WTC11 (cell line): ENCODE measurements around the gene MACF1. TPM values are rescaled to one million over a fixed set of nuclear protein-coding genes. Genes with fewer than 3 reads are reported as not detected.

Experiments
- ATAC-seq: fragments of 200-7000 bp; cut with Tn5 transposase; 2 replicates; pipeline ENCODE4 v1.10.0; 2021; ENCODE audit warnings: mild to moderate bottlenecking, moderate library complexity
- CTCF ChIA-PET: fragments of 300-600 bp; sonication (Branson Sonifier 250); formaldehyde crosslinking; loops from one replicate; lab custom pipeline; 2021; ENCODE audit warnings: antibody characterized with exemption; lab: Charles Lee
- POLR2A ChIA-PET: fragments of 350-600 bp; sonication (Branson Sonifier 250); formaldehyde crosslinking; loops from one replicate; lab custom pipeline; 2021; ENCODE audit warnings: antibody characterized with exemption; lab: Charles Lee
- DNase-seq: peaks from one replicate; pipeline ENCODE4 v3.0.0; 2021; ENCODE audit warnings: low spot score
- H3K27ac Mint-ChIP-seq: 2 replicates; pipeline ENCODE4 v1.8.0; 2021; ENCODE audit warnings: mixed read lengths
- H3K27me3 Mint-ChIP-seq: 2 replicates; pipeline ENCODE4 v1.8.0; 2021; ENCODE audit warnings: low read depth, mild to moderate bottlenecking, moderate library complexity, mixed read lengths
- H3K36me3 Mint-ChIP-seq: 2 replicates; pipeline ENCODE4 v1.8.0; 2021; ENCODE audit warnings: mixed read lengths
- H3K4me1 Mint-ChIP-seq: 2 replicates; pipeline ENCODE4 v1.8.0; 2022; ENCODE audit warnings: mixed read lengths
- H3K4me3 Mint-ChIP-seq: 2 replicates; pipeline ENCODE4 v1.8.0; 2021; ENCODE audit warnings: mild to moderate bottlenecking, moderate library complexity, mixed read lengths
- H3K9me3 Mint-ChIP-seq: 2 replicates; pipeline ENCODE4 v1.8.0; 2021; ENCODE audit warnings: mixed read lengths
- CREM ChIP-seq: sonication (generic); formaldehyde crosslinking; IDR thresholded peaks from 2 replicates; pipeline ENCODE4 v1.8.1; 2022; ENCODE audit warnings: mild to moderate bottlenecking, missing genetic modification reagents, moderate library complexity
- FOXK1 ChIP-seq: sonication (generic); formaldehyde crosslinking; IDR thresholded peaks from 2 replicates; pipeline ENCODE4 v1.8.0; 2022; ENCODE audit warnings: mild to moderate bottlenecking, moderate library complexity, missing genetic modification reagents
- GABPB1 ChIP-seq: sonication (generic); formaldehyde crosslinking; IDR thresholded peaks from 2 replicates; pipeline ENCODE4 v1.8.1; 2023; ENCODE audit warnings: mild to moderate bottlenecking, missing genetic modification reagents
- JUN ChIP-seq: sonication (generic); formaldehyde crosslinking; IDR thresholded peaks from 2 replicates; pipeline ENCODE4 v1.8.0; 2023; ENCODE audit warnings: mild to moderate bottlenecking, missing genetic modification reagents
- KAT7 ChIP-seq: sonication (generic); formaldehyde crosslinking; IDR thresholded peaks from 2 replicates; pipeline ENCODE4 v1.8.1; 2023; ENCODE audit warnings: missing genetic modification reagents, mild to moderate bottlenecking, borderline replicate concordance
- MXD4 ChIP-seq: fragments of 250-450 bp; sonication (Bioruptor Pico); IDR thresholded peaks from 2 replicates; pipeline ENCODE4 v1.8.0; 2021; ENCODE audit warnings: mild to moderate bottlenecking, moderate library complexity, borderline replicate concordance
- NR1H2 ChIP-seq: sonication (generic); formaldehyde crosslinking; IDR thresholded peaks from 2 replicates; pipeline ENCODE4 v1.9.0; 2021; ENCODE audit warnings: mild to moderate bottlenecking, moderate library complexity, missing genetic modification reagents
- PRRX2 ChIP-seq: fragments of 250-450 bp; sonication (Bioruptor Pico); IDR thresholded peaks from 2 replicates; pipeline ENCODE4 v1.8.0; 2021; ENCODE audit warnings: mild to moderate bottlenecking
- RELA ChIP-seq: sonication (generic); formaldehyde crosslinking; IDR thresholded peaks from 2 replicates; pipeline ENCODE4 v1.8.1; 2022; ENCODE audit warnings: missing genetic modification reagents, mild to moderate bottlenecking, borderline replicate concordance
- TP53 ChIP-seq: sonication (generic); formaldehyde crosslinking; IDR thresholded peaks from 2 replicates; pipeline ENCODE4 v1.8.1; 2023; ENCODE audit warnings: mild to moderate bottlenecking, missing genetic modification reagents
- ZNF121 ChIP-seq: sonication (generic); formaldehyde crosslinking; IDR thresholded peaks from 2 replicates; pipeline ENCODE4 v1.8.0; 2023; ENCODE audit warnings: missing genetic modification reagents
- ZNF263 ChIP-seq: sonication (generic); formaldehyde crosslinking; IDR thresholded peaks from 2 replicates; pipeline ENCODE4 v1.8.1; 2022; ENCODE audit warnings: low read depth, mild to moderate bottlenecking, moderate library complexity, missing genetic modification reagents
- ZNF317 ChIP-seq: sonication (generic); formaldehyde crosslinking; IDR thresholded peaks from 2 replicates; pipeline ENCODE4 v1.8.1; 2023; ENCODE audit warnings: low read depth, mild to moderate bottlenecking, moderate library complexity, missing genetic modification reagents, borderline replicate concordance
- ZNF416 ChIP-seq: fragments of 250-450 bp; sonication (Bioruptor Pico); IDR thresholded peaks from 2 replicates; pipeline ENCODE4 v1.9.0; 2021; ENCODE audit warnings: mild to moderate bottlenecking, inconsistent platforms
- total RNA-seq: library from RNA; stranded (reverse); gene quantifications from 3 replicates; pipeline ENCODE4 v1.2.3, GENCODE V29; 2021
- TF ChIP-seq, protein P1 (sequence below): sonication (generic); formaldehyde crosslinking; IDR thresholded peaks from 2 replicates; pipeline ENCODE4 v1.8.0; 2023; ENCODE audit warnings: missing genetic modification reagents, mild to moderate bottlenecking, borderline replicate concordance
- TF ChIP-seq, protein P2 (sequence below): sonication (generic); formaldehyde crosslinking; conservative IDR thresholded peaks from 2 replicates; pipeline ENCODE4 v1.8.1; 2022; ENCODE audit warnings: mild to moderate bottlenecking, missing genetic modification reagents
- TF ChIP-seq, protein P3 (sequence below): sonication (generic); formaldehyde crosslinking; IDR thresholded peaks from 2 replicates; pipeline ENCODE4 v1.8.1; 2023; ENCODE audit warnings: mild to moderate bottlenecking, missing genetic modification reagents
- TF ChIP-seq, protein P4 (sequence below): sonication (generic); formaldehyde crosslinking; IDR thresholded peaks from 2 replicates; pipeline ENCODE4 v1.8.0; 2023; ENCODE audit warnings: mild to moderate bottlenecking, missing genetic modification reagents
- TF ChIP-seq, protein P5 (sequence below): sonication (generic); formaldehyde crosslinking; IDR thresholded peaks from 2 replicates; pipeline ENCODE4 v1.8.1; 2023; ENCODE audit warnings: mild to moderate bottlenecking, missing genetic modification reagents
- TF ChIP-seq, protein P6 (sequence below): fragments of 250-450 bp; sonication (Bioruptor Pico); IDR thresholded peaks from 2 replicates; pipeline ENCODE4 v1.9.0; 2021; ENCODE audit warnings: mild to moderate bottlenecking

MACF1 gene
- total RNA-seq, 1 experiment from 2014 or later = 327 TPM

GRCh38 chr1:39376656-39377055 is 172.2 kb downstream of the MACF1 start (continued):
- no peak for TF ChIP-seq PRRX2

DNA sequence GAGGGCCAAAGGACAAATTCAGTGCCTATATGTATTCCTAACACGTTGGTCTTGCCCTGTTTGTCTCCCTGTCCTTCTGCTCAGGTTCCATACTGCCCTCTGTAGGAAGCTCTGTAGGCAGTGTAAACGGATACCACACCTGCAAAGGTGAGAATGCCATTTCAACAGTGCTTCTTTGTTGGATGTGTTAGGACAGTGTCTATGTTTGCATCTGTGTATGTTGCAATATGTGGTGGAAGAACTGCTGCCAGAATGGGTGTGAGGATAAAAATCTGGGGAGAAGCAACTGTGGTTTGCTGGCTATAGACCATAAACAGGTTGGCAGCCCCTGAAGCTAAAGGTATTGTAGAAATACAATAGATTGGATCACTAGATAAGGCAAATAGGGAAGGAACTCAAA is 173.9 kb downstream of the MACF1 start:
- DNase-seq (peak; percentile 26), ATAC-seq (peak; percentile 97)
- POLR2A ChIA-PET = interaction anchor here (0.5 to 0.8 kb wide), 2 partner anchors 32 to 158 kb away, joined by 3 to 4 read pairs; no protein-coding TSS in a partner anchor
- TF ChIP-seq ZNF416 (CRISPR knock-in tag) (no peak), ZNF121 (CRISPR knock-in tag) (peak; percentile 42; the same call in 1 of the 2 replicates), MXD4 (CRISPR knock-in tag) (no peak)
- no peak overlapping the region for H3K27ac Mint-ChIP-seq
- no peaks in the 10 kb centered on the region for H3K4me1 Mint-ChIP-seq
- no peak overlapping the region for H3K4me3 Mint-ChIP-seq
- no peaks in the 10 kb centered on the region for H3K27me3 Mint-ChIP-seq
- CTCF ChIA-PET = interaction anchor here (0.6 to 2.2 kb wide), 34 partner anchors 9 to 304 kb away, joined by 3 to 23 read pairs (median 4); partner anchors contain the start of gene PABPC4
- no peaks in the 10 kb centered on the region for H3K9me3 Mint-ChIP-seq
- peaks cover 44% of the 10 kb centered on the region for H3K36me3 Mint-ChIP-seq

- Mint-ChIP-seq H3K27me3 (no peaks in the 10 kb centered on the region), H3K9me3 (no peaks in the 10 kb centered on the region), H3K36me3 (peaks cover 45% of the 10 kb centered on the region), H3K4me3 (no peak overlapping the region), H3K27ac (no peak overlapping the region), H3K4me1 (no peaks in the 10 kb centered on the region)
- DNase-seq = no peak
- no peak for ATAC-seq
- ChIA-PET POLR2A (interaction anchor here (0.8 kb wide), 1 partner anchor 31 kb away, joined by 3 read pairs; no protein-coding TSS in a partner anchor), CTCF (interaction anchor here (1.2 to 2.2 kb wide), 13 partner anchors 9 to 287 kb away, joined by 3 to 23 read pairs (median 6); partner anchors contain the start of gene PABPC4)
- no peak for TF ChIP-seq ZNF317
- TF ChIP-seq CREM (CRISPR knock-in tag) = no peak
- TF ChIP-seq, protein P1, sequence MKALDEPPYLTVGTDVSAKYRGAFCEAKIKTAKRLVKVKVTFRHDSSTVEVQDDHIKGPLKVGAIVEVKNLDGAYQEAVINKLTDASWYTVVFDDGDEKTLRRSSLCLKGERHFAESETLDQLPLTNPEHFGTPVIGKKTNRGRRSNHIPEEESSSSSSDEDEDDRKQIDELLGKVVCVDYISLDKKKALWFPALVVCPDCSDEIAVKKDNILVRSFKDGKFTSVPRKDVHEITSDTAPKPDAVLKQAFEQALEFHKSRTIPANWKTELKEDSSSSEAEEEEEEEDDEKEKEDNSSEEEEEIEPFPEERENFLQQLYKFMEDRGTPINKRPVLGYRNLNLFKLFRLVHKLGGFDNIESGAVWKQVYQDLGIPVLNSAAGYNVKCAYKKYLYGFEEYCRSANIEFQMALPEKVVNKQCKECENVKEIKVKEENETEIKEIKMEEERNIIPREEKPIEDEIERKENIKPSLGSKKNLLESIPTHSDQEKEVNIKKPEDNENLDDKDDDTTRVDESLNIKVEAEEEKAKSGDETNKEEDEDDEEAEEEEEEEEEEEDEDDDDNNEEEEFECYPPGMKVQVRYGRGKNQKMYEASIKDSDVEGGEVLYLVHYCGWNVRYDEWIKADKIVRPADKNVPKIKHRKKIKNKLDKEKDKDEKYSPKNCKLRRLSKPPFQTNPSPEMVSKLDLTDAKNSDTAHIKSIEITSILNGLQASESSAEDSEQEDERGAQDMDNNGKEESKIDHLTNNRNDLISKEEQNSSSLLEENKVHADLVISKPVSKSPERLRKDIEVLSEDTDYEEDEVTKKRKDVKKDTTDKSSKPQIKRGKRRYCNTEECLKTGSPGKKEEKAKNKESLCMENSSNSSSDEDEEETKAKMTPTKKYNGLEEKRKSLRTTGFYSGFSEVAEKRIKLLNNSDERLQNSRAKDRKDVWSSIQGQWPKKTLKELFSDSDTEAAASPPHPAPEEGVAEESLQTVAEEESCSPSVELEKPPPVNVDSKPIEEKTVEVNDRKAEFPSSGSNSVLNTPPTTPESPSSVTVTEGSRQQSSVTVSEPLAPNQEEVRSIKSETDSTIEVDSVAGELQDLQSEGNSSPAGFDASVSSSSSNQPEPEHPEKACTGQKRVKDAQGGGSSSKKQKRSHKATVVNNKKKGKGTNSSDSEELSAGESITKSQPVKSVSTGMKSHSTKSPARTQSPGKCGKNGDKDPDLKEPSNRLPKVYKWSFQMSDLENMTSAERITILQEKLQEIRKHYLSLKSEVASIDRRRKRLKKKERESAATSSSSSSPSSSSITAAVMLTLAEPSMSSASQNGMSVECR (CRISPR knock-in tag) = no peak
- TF ChIP-seq, protein P2, sequence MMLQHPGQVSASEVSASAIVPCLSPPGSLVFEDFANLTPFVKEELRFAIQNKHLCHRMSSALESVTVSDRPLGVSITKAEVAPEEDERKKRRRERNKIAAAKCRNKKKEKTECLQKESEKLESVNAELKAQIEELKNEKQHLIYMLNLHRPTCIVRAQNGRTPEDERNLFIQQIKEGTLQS = no peak
- TF ChIP-seq, protein P3, sequence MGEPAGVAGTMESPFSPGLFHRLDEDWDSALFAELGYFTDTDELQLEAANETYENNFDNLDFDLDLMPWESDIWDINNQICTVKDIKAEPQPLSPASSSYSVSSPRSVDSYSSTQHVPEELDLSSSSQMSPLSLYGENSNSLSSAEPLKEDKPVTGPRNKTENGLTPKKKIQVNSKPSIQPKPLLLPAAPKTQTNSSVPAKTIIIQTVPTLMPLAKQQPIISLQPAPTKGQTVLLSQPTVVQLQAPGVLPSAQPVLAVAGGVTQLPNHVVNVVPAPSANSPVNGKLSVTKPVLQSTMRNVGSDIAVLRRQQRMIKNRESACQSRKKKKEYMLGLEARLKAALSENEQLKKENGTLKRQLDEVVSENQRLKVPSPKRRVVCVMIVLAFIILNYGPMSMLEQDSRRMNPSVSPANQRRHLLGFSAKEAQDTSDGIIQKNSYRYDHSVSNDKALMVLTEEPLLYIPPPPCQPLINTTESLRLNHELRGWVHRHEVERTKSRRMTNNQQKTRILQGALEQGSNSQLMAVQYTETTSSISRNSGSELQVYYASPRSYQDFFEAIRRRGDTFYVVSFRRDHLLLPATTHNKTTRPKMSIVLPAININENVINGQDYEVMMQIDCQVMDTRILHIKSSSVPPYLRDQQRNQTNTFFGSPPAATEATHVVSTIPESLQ (CRISPR knock-in tag) = no peak
- TF ChIP-seq, protein P4, sequence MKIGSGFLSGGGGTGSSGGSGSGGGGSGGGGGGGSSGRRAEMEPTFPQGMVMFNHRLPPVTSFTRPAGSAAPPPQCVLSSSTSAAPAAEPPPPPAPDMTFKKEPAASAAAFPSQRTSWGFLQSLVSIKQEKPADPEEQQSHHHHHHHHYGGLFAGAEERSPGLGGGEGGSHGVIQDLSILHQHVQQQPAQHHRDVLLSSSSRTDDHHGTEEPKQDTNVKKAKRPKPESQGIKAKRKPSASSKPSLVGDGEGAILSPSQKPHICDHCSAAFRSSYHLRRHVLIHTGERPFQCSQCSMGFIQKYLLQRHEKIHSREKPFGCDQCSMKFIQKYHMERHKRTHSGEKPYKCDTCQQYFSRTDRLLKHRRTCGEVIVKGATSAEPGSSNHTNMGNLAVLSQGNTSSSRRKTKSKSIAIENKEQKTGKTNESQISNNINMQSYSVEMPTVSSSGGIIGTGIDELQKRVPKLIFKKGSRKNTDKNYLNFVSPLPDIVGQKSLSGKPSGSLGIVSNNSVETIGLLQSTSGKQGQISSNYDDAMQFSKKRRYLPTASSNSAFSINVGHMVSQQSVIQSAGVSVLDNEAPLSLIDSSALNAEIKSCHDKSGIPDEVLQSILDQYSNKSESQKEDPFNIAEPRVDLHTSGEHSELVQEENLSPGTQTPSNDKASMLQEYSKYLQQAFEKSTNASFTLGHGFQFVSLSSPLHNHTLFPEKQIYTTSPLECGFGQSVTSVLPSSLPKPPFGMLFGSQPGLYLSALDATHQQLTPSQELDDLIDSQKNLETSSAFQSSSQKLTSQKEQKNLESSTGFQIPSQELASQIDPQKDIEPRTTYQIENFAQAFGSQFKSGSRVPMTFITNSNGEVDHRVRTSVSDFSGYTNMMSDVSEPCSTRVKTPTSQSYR (CRISPR knock-in tag) = no peak
- TF ChIP-seq, protein P5, sequence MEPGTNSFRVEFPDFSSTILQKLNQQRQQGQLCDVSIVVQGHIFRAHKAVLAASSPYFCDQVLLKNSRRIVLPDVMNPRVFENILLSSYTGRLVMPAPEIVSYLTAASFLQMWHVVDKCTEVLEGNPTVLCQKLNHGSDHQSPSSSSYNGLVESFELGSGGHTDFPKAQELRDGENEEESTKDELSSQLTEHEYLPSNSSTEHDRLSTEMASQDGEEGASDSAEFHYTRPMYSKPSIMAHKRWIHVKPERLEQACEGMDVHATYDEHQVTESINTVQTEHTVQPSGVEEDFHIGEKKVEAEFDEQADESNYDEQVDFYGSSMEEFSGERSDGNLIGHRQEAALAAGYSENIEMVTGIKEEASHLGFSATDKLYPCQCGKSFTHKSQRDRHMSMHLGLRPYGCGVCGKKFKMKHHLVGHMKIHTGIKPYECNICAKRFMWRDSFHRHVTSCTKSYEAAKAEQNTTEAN (CRISPR knock-in tag) = no peak
- no peak for TF ChIP-seq RELA (CRISPR knock-in tag)
- TF ChIP-seq FOXK1 (CRISPR knock-in tag) = no peak
- no peak for TF ChIP-seq GABPB1 (CRISPR knock-in tag)
- TF ChIP-seq JUN (CRISPR knock-in tag) = no peak
- TF ChIP-seq KAT7 = no peak
- no peak for TF ChIP-seq ZNF263 (CRISPR knock-in tag)
- no peak for TF ChIP-seq ZNF416 (CRISPR knock-in tag)
- no peak for TF ChIP-seq TP53 (CRISPR knock-in tag)
- TF ChIP-seq, protein P6, sequence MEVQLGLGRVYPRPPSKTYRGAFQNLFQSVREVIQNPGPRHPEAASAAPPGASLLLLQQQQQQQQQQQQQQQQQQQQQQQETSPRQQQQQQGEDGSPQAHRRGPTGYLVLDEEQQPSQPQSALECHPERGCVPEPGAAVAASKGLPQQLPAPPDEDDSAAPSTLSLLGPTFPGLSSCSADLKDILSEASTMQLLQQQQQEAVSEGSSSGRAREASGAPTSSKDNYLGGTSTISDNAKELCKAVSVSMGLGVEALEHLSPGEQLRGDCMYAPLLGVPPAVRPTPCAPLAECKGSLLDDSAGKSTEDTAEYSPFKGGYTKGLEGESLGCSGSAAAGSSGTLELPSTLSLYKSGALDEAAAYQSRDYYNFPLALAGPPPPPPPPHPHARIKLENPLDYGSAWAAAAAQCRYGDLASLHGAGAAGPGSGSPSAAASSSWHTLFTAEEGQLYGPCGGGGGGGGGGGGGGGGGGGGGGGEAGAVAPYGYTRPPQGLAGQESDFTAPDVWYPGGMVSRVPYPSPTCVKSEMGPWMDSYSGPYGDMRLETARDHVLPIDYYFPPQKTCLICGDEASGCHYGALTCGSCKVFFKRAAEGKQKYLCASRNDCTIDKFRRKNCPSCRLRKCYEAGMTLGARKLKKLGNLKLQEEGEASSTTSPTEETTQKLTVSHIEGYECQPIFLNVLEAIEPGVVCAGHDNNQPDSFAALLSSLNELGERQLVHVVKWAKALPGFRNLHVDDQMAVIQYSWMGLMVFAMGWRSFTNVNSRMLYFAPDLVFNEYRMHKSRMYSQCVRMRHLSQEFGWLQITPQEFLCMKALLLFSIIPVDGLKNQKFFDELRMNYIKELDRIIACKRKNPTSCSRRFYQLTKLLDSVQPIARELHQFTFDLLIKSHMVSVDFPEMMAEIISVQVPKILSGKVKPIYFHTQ (CRISPR knock-in tag) = no peak
- no peak for TF ChIP-seq NR1H2 (CRISPR knock-in tag)
These were observed 174.7 kb downstream of the MACF1 start for GRCh38 chr1:39379187-39379586.
